ENCODE measurements around the gene IRF2BPL.

- TF ChIP-seq EZH2 (IDR thresholded peaks at IDR 0.05) (no peak), ELF1 (IDR thresholded peaks at IDR 0.05; ENCODE audit: borderline replicate concordance, low read depth) (no peak), CTCF (IDR thresholded peaks at IDR 0.05 in 2 of 3, conservative IDR thresholded peaks at IDR 0.05 in 1 of 3; ENCODE audit: borderline replicate concordance in 1 of 3, insufficient read depth in 1 of 3, low read depth in 2 of 3, low read length in 2 of 3) (no peak), YY1 (IDR thresholded peaks at IDR 0.05; ENCODE audit: extremely low read depth, insufficient replicate concordance, low read depth, low read length) (no peak), TCF7L2 (IDR thresholded peaks at IDR 0.05; ENCODE audit: borderline replicate concordance, extremely low read depth, insufficient read depth, insufficient read length) (no peak), SRF (IDR thresholded peaks at IDR 0.05; ENCODE audit: low read depth) (no peak), ZBTB33 (IDR thresholded peaks at IDR 0.05; ENCODE audit: extremely low read depth, insufficient replicate concordance, low read length) (no peak), POLR2A (IDR thresholded peaks at IDR 0.05; ENCODE audit: borderline replicate concordance, extremely low read depth, insufficient read depth, insufficient read length) (no peak), POLR2AphosphoS5 (IDR thresholded peaks at IDR 0.05; ENCODE audit: low read depth, low read length) (no peak), FOSL1 (IDR thresholded peaks at IDR 0.05; ENCODE audit: low read depth) (no peak)
These were observed 26.2 kb downstream of the IRF2BPL start for GRCh38 chr14:77002335-77002734.
